Spinal cord (tissue), 10 donors: ENCODE data around the gene GALNS. TPM values are rescaled to one million over a fixed set of nuclear protein-coding genes. Genes with fewer than 3 reads are reported as not detected.
"Not testable (repeated sequence)": the region's sequence is repeated elsewhere in the genome, so short reads cannot be mapped to it uniquely, and the experiment has no call there.

Experiments
- DNase-seq, 6 donors: peaks; one replicate each; pipeline versions ENCODE4 v3.0.0 to v3.0.0-alpha.2; 2013 to 2015; ENCODE audit warnings: low spot score in 6 of 6, low read depth in 4 of 6
- H3K27ac ChIP-seq: one replicate; pipeline ENCODE4 v1.5.1; 2013; ENCODE audit warnings: low read depth, low read length, control low read depth
- H3K27me3 ChIP-seq: one replicate; pipeline ENCODE4 v1.6.1; 2013; ENCODE audit warnings: low read length; ENCODE audit not compliant: control insufficient read depth, insufficient read depth
- H3K36me3 ChIP-seq: one replicate; pipeline ENCODE4 v1.6.1; 2013; ENCODE audit warnings: low read length; ENCODE audit not compliant: control insufficient read depth, insufficient read depth
- H3K4me1 ChIP-seq: one replicate; pipeline ENCODE4 v1.6.1; 2013; ENCODE audit warnings: low read length; ENCODE audit not compliant: control insufficient read depth, insufficient read depth
- H3K4me3 ChIP-seq: one replicate; pipeline ENCODE4 v1.5.1; 2013; ENCODE audit warnings: low read depth, low read length, control low read depth
- H3K9me3 ChIP-seq: one replicate; pipeline ENCODE4 v1.6.1; 2013; ENCODE audit warnings: low read length; ENCODE audit not compliant: control insufficient read depth, insufficient read depth
- WGBS: methylation state at CpG from one replicate; pipeline ENCODE4 v1.1.5; 2013; ENCODE audit warnings: missing lambda C conversion rate; ENCODE audit not compliant: insufficient coverage; 5-methylcytosine and 5-hydroxymethylcytosine counted together
- polyA plus RNA-seq, 2 donors: library from polyadenylated mRNA; unstranded; fragments of 120-200 nt; gene quantifications; one replicate each; pipeline ENCODE4 v1.2.1, GENCODE V29; 2013; ENCODE audit not compliant: insufficient read length in 2 of 2
- total RNA-seq, 2 donors: library from RNA; depleted of rRNA in 1 of 2; stranded (reverse); fragments of 120-200 nt in 1 of 2; fragments of >200 nt in 1 of 2; gene quantifications; one replicate each; pipeline versions ENCODE4 v1.2.3 to v1.2.4, GENCODE V29; 2013 to 2014
- donor health status: healthy.

The GALNS gene
- total and polyA plus RNA-seq, 4 donors: 11.8 to 42.8 (median 24.4) TPM

DNA sequence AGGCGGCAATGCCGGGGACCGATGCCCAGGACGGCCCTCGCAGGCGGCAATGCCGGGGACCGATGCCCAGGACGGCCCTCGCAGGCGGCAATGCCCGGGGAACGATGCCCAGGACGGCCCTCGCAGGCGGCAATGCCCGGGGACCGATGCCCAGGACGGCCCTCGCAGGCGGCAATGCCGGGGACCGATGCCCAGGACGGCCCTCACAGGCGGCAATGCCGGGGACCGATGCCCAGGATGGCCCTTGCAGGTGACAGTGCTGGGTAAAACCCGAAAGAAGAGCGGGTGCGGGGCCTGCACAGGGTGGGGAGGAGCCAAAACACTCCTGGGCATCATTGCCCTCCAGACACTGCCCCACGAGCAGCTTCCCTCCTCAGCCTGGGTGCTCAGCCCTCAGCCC lies 33.1 kb downstream of the GALNS start:
- H3K9me3 ChIP-seq, H3K4me3 ChIP-seq, H3K4me1 ChIP-seq, H3K27ac ChIP-seq, DNase-seq, H3K27me3 ChIP-seq: not testable (repeated sequence)
- 98% methylated on average over 28 of the region's 31 CpGs for WGBS
- H3K36me3 ChIP-seq: peaks cover 89% of the 10 kb centered on the region

DNA sequence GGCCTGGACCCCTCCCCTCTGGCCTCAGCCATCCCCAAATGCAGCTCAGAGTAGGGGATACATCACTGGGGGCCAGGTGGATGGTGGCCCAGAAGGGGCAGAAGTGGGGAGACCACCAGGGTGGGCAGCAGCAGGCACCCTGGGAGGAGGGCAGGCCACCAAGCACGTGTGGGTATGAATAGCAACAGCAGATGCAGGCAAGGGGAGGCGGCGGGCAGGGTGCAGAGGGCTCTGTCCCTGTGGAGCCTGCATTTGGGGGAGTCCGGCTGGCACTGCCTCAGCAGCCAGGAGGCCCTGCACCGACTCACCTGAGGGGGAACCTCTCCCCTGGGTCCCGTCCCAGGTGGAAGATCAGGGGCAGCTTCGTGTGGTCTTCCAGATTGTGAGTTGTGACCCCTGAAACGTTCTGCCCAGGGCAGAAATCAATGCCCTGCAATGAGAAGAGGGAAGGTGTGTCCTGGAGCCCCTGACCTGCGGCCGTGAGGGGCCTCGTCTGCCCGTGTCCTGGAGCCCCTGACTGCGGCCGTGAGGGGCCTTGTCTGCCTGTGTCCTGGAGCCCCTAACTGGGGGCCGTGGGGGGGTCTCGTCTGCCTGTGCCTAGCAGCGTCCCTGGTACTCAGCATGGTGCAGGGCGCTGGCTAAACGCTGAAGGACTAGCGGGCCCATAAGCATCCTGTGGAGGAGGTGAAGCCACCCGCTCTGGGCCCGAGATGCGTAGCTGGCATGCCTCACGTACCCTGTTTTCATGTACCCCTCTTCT lies 34.3 kb downstream of the GALNS start:
- H3K36me3 ChIP-seq: peaks cover 91% of the 10 kb centered on the region
- H3K4me1 ChIP-seq: no peaks in the 10 kb centered on the region
- no peak for DNase-seq
- no peaks in the 10 kb centered on the region for H3K9me3 ChIP-seq
- no peaks in the 10 kb centered on the region for H3K27me3 ChIP-seq
- no peak overlapping the region for H3K4me3 ChIP-seq
- 90% methylated on average over 21 of the region's 24 CpGs for WGBS
- H3K27ac ChIP-seq: no peak overlapping the region

DNA sequence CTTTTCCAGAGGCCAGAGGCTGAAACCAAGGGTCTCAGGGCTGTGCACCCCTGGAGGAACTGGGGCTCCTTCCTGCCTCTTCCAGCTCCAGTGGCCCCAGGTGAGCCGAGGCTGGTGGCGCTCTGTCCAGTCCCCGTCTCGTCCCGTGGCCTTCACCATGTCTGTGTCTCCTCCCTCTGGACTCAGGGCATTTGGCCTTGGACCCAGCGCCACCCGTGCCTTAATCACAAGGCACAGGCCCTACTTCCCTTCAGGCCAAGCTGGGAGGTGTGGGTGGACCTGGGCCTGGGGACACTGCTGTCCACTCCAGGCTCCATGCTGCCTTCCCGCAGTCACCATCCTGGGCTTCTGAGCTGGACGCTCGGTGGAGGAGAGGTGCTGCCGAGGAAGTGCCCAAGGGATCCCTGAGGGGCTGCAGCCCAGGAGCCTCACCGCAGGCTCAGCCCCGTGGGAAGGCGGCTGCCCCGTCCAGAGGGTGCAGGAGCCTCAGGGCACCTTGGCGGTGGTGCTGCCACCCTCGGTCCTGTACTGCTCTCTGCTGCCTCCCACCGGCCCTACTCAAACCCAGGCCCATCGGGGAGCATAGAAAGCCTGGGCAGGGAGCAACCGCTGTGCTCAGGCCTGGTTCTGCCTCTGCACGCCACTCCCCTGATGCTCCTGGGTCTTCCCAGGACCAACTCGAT lies 35.4 kb downstream of the GALNS start:
- H3K27ac ChIP-seq: no peak overlapping the region
- no peaks in the 10 kb centered on the region for H3K4me1 ChIP-seq
- no peaks in the 10 kb centered on the region for H3K27me3 ChIP-seq
- no peak for DNase-seq
- no peak overlapping the region for H3K4me3 ChIP-seq
- H3K9me3 ChIP-seq: no peaks in the 10 kb centered on the region
- peaks cover 91% of the 10 kb centered on the region for H3K36me3 ChIP-seq
- 88% methylated on average over 21 of the region's 22 CpGs for WGBS

DNA sequence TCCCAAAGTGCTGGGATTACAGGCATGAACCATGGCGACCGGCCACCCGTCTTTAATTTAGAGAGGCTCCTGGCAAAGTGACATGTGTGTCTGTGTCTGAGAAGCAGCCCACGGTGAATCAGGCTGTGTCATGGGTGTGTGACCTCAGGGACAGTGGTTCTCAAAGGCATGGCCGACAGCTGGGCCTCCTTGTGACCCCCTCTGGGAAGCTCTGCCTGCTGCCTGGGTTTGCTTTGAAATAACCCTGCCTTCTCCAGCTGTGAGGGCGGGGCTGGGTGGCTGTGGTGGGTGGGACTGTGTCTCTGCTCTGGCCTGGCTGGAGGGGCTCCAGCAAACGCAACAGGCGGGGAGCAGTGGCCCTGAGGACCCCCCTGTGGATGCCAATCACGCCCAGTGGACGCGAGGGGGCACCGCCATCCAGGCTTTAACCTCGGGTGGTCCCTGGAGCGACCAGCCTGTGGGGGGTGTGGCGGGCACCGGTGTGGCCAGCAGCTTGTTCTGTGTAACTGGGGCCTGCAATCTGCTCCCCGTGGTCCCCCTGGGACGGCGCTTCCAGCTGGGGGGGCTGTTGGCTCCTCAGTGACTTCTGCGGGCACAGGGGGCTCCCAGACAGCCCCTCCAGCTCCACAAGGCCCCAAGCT lies 36.2 kb downstream of the GALNS start:
- Histone ChIP-seq H3K36me3 (peaks cover 91% of the 10 kb centered on the region), H3K4me1 (peaks cover 3% of the 10 kb centered on the region), H3K9me3 (no peaks in the 10 kb centered on the region), H3K27me3 (no peaks in the 10 kb centered on the region), H3K4me3 (no peak overlapping the region), H3K27ac (no peak overlapping the region)
- DNase-seq: no peak
- WGBS: 79% methylated on average over 19 of the region's 20 CpGs

DNA sequence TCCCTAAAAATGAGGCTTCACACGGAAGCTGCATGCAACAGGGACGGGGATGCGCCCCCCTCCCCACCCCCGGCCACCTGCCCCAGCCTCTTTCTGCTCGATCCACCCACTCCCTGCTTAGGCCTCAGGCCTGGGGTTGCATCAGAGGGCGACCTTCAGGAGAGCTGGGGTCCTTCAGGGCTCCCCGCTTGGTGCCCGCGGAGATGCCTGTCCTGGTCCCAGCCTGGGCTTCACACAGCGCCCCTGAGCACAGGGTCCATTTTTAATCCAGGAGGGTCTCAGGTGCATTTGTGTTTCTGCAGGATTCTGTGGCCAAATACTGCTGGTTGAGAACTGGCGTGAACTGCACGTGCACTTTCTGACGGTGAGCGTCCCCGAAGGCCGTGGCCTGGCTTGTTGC lies 37.6 kb downstream of the GALNS start:
- H3K27ac ChIP-seq: no peak overlapping the region
- no peak for DNase-seq
- WGBS: 77% methylated on average over 10 of the region's 16 CpGs

DNA sequence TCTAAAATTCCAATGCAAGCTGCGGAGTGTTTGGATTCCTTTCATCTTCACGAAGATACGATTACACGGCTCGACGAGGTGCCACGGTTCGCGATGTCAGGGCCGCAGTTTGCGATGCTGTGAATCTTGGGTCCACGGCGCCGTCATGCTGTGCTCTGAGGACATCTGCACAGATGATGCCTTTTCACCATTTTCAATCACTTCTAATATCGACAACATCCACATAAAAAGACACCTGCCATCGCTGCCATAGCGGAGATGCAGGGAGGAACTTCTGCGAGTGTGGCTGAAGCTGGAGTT lies 38.2 kb downstream of the GALNS start:
- peaks cover 5% of the 10 kb centered on the region for H3K4me1 ChIP-seq
- no peak for DNase-seq
- 91% methylated on average over 18 of the region's 18 CpGs for WGBS

More for the DNA sequence above, 37.6 kb downstream of the GALNS start:
- no peaks in the 10 kb centered on the region for H3K9me3 ChIP-seq
- no peak overlapping the region for H3K4me3 ChIP-seq
- no peaks in the 10 kb centered on the region for H3K27me3 ChIP-seq
- peaks cover 5% of the 10 kb centered on the region for H3K4me1 ChIP-seq
- H3K36me3 ChIP-seq: peaks cover 86% of the 10 kb centered on the region

DNA sequence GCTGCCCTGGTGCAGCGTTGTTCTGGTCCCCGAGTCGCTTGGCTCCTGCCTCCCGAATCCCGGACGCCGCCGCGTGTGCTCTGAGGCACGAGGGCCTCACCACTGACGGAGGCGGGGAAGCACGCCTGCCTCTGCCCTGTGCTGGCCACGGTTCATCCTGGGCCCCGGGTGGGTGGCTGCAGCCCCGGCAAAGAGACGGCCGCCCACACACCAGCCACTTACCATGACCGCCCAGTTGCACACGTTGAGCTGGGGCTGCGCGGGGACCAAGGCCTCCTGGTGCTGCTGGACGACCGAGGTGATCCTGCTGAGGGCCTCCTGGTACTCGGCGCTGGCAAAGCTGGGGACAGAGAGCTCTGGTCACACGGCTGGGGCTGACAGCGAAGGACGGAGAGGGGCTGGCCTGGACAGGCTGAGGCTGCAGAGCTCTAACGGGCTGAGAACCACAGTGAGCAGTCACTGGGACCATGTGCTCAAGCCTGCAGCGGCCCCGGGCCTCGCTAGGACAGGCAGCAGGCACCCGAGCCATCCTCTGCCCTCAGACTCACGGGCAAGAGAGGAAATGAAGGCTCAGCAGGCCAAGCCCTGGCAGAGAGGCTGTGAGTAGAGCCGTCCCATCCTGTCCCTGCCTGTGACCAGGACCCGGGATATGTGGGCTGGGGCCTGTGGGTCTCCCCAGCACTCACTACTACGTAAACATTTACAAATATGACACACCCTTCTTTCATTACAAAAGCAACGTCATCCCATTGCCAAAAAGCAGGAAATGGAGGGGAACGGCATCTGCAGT lies 38.8 kb downstream of the GALNS start:
- 88% methylated on average over 38 of the region's 40 CpGs for WGBS
- H3K9me3 ChIP-seq: no peaks in the 10 kb centered on the region
- H3K36me3 ChIP-seq: peaks cover 79% of the 10 kb centered on the region
- peaks cover 6% of the 10 kb centered on the region for H3K4me1 ChIP-seq
- H3K27me3 ChIP-seq: no peaks in the 10 kb centered on the region
- DNase-seq: no peak
- H3K4me3 ChIP-seq: no peak overlapping the region
- no peak overlapping the region for H3K27ac ChIP-seq

More for the DNA sequence above, 38.2 kb downstream of the GALNS start:
- Histone ChIP-seq H3K27me3 (no peaks in the 10 kb centered on the region), H3K36me3 (peaks cover 83% of the 10 kb centered on the region), H3K27ac (no peak overlapping the region), H3K9me3 (no peaks in the 10 kb centered on the region), H3K4me3 (no peak overlapping the region)

DNA sequence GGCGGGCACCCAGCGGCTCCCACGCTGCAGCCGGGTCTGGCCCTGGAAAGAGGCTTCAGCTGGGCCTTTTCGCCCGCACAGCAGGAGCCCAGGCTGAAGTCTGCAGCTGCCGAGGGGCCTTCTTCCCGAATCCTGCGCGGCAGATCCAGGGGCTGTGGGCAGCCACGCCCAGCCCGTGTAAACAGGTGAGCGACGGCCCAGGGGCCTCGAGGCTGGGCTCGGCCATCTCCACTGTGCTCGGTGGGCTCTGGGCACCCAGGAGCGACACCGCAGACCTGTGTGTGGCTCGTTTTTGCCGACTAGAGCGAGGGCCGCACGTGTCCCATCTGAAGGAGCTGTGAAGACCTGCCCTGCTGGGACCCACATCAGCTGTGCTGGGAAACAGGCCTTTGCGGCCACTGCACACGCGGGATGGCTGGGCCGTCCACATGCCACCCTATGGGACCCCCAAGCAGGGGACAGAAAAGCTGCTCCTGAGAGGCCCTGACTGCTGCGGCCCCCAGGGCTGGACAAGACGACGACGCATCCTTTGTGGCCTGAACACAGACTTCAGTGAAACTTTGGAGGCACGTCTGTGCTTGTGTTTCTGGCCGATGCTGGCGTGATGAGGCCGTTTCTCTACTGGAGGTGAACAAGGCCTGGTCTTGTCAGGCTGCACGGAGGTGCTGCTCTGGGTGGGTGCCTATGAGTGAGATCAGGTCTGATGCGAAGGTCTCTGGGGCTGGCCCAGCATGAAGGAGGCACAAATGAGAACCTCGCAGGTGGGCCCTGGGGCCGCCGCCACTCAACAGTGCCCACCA lies 39.8 kb downstream of the GALNS start:
- 86% methylated on average over 40 of the region's 41 CpGs for WGBS
- Histone ChIP-seq H3K4me1 (peaks cover 16% of the 10 kb centered on the region), H3K36me3 (peaks cover 69% of the 10 kb centered on the region), H3K4me3 (no peak overlapping the region), H3K27me3 (no peaks in the 10 kb centered on the region), H3K9me3 (no peaks in the 10 kb centered on the region), H3K27ac (no peak overlapping the region)
- no peak for DNase-seq
